ENCODE data around the gene FAM131C. TPM values are rescaled to one million over a fixed set of nuclear protein-coding genes. Genes with fewer than 3 reads are reported as not detected.
A peak's percentile ranks its signal among the peaks of the same experiment; 100 is the strongest.

The FAM131C gene
- total RNA-seq, 1 experiment from 2014 or later, result 3.4 TPM

- intact Hi-C loops (cut with micrococcal nuclease; ENCODE audit: unreplicated experiment) (no loop called here), in situ Hi-C loops (cut with HindIII; ENCODE audit: low pct_unique_long_range_greater_than_20kb, low sequenced_read_pairs) (no loop called here)
- no peak for DNase-seq (ENCODE audit: low read depth, low spot score)
- no peak overlapping the region for H3K4me3 ChIP-seq (ENCODE audit: low read depth in 2 of 2, low read length in 2 of 2)
- no TSS peak for BruUV-seq (replicated peaks)
- no peak for ATAC-seq
- H3K4me1 ChIP-seq (ENCODE audit: control insufficient read depth, insufficient read depth, low read length), result peaks cover 13% of the 10 kb centered on the region
- ChIA-PET CTCF (interaction anchor here (0.6 kb wide), 1 partner anchor 154 kb away, joined by 3 read pairs; no protein-coding TSS in a partner anchor), POLR2A (no interaction called here)
- no peaks in the 10 kb centered on the region for H3K36me3 ChIP-seq (ENCODE audit: control insufficient read depth, insufficient read depth, low read length)
- TF ChIP-seq TCF7L2 (IDR thresholded peaks at IDR 0.05; ENCODE audit: low read depth, low read length) (no peak), SIN3A (IDR thresholded peaks at IDR 0.05; ENCODE audit: borderline replicate concordance, insufficient read depth, low read depth, low read length) (no peak)
- H3K9me3 ChIP-seq (ENCODE audit: control insufficient read depth, insufficient read depth, low read depth, low read length), result no peaks in the 10 kb centered on the region
- H3K27me3 ChIP-seq (ENCODE audit: control insufficient read depth, insufficient read depth, low read length), result no peaks in the 10 kb centered on the region
- no peak overlapping the region for H3K27ac ChIP-seq (ENCODE audit: low read length)
These were observed 14.3 kb upstream of the FAM131C start for GRCh38 chr1:16087733-16088132.

GRCh38 chr1:16085522-16085921 lies 12.1 kb upstream of the FAM131C start:
- DNase-seq (ENCODE audit: low read depth, low spot score), result no peak
- no peak overlapping the region for H3K4me3 ChIP-seq (ENCODE audit: low read depth in 2 of 2, low read length in 2 of 2)
- no peaks in the 10 kb centered on the region for H3K27me3 ChIP-seq (ENCODE audit: control insufficient read depth, insufficient read depth, low read length)
- TF ChIP-seq POLR2AphosphoS5 (IDR thresholded peaks at IDR 0.05; ENCODE audit: low read depth, low read length), result no peak
- no peak for TF ChIP-seq TCF7L2 (IDR thresholded peaks at IDR 0.05; ENCODE audit: low read depth, low read length)
- TF ChIP-seq CTCF (IDR thresholded peaks at IDR 0.05), result no peak
- no peak for TF ChIP-seq REST (IDR thresholded peaks at IDR 0.05; ENCODE audit: insufficient read depth in 1 of 2, low read depth in 2 of 2, low read length in 1 of 2)
- no peaks in the 10 kb centered on the region for H3K36me3 ChIP-seq (ENCODE audit: control insufficient read depth, insufficient read depth, low read length)
- in situ Hi-C loops (cut with HindIII; ENCODE audit: low pct_unique_long_range_greater_than_20kb, low sequenced_read_pairs), result no loop called here
- no peak overlapping the region for H3K27ac ChIP-seq (ENCODE audit: low read length)
- ChIA-PET CTCF (no interaction called here), POLR2A (no interaction called here)
- no peak for ATAC-seq
- intact Hi-C loops (cut with micrococcal nuclease; ENCODE audit: unreplicated experiment), result no loop called here
- peaks cover 25% of the 10 kb centered on the region for H3K4me1 ChIP-seq (ENCODE audit: control insufficient read depth, insufficient read depth, low read length)
- no peaks in the 10 kb centered on the region for H3K9me3 ChIP-seq (ENCODE audit: control insufficient read depth, insufficient read depth, low read depth, low read length)
- no TSS peak for BruUV-seq (replicated peaks)

- Histone ChIP-seq H3K36me3 (ENCODE audit: control insufficient read depth, insufficient read depth, low read length) (no peaks in the 10 kb centered on the region), H3K4me1 (ENCODE audit: control insufficient read depth, insufficient read depth, low read length) (peaks cover 30% of the 10 kb centered on the region), H3K9me3 (ENCODE audit: control insufficient read depth, insufficient read depth, low read depth, low read length) (no peaks in the 10 kb centered on the region), H3K4me3 (ENCODE audit: low read depth in 2 of 2, low read length in 2 of 2) (no peak overlapping the region), H3K27me3 (ENCODE audit: control insufficient read depth, insufficient read depth, low read length) (no peaks in the 10 kb centered on the region), H3K27ac (ENCODE audit: low read length) (peak overlapping the region; percentile 25; the same call in 1 of the 2 replicates)
- no peak for ATAC-seq
- no peak for DNase-seq (ENCODE audit: low read depth, low spot score)
- in situ Hi-C loops (cut with HindIII; ENCODE audit: low pct_unique_long_range_greater_than_20kb, low sequenced_read_pairs), result no loop called here
- BruUV-seq (replicated peaks), result no TSS peak
- TF ChIP-seq TCF7L2 (IDR thresholded peaks at IDR 0.05; ENCODE audit: low read depth, low read length) (no peak), REST (IDR thresholded peaks at IDR 0.05; ENCODE audit: insufficient read depth in 1 of 2, low read depth in 2 of 2, low read length in 1 of 2) (no peak), POLR2AphosphoS5 (IDR thresholded peaks at IDR 0.05; ENCODE audit: low read depth, low read length) (no peak), SIN3A (IDR thresholded peaks at IDR 0.05; ENCODE audit: borderline replicate concordance, insufficient read depth, low read depth, low read length) (no peak), CTCF (IDR thresholded peaks at IDR 0.05) (no peak)
- intact Hi-C loops (cut with micrococcal nuclease; ENCODE audit: unreplicated experiment), result loop anchor here (2.0 kb wide), 1 partner anchor 39 kb away; no protein-coding TSS in a partner anchor
- POLR2A ChIA-PET, result no interaction called here
- CTCF ChIA-PET, result interaction anchor here (1.4 to 2.7 kb wide), 3 partner anchors 38 to 105 kb away, joined by 3 to 25 read pairs (median 11); no protein-coding TSS in a partner anchor
These were observed 10.0 kb upstream of the FAM131C start for GRCh38 chr1:16083486-16083885.

Measured in Panc1 (cell line).